22Rv1 (cell line): ENCODE data around the gene RRP8.

Source experiments
- H3K27ac ChIP-seq: fragments of 450-650 bp; 2 replicates; pipeline ENCODE4 v1.5.1; 2017
- CTCF ChIP-seq: fragments of 450-650 bp; IDR thresholded peaks from 2 replicates; pipeline ENCODE4 v1.5.1; 2017; ENCODE audit warnings: mild to moderate bottlenecking
- ZFX ChIP-seq: fragments of 450-650 bp; IDR thresholded peaks from 2 replicates; pipeline ENCODE4 v1.6.1; 2017; ENCODE audit warnings: antibody characterized with exemption, borderline replicate concordance

Gene RRP8

GRCh38 chr11:6646918-6647679 is 43.7 kb upstream of the RRP8 start:
- TF ChIP-seq CTCF (no peak), ZFX (no peak)
- H3K27ac ChIP-seq: no peak overlapping the region

- H3K27ac ChIP-seq: no peak overlapping the region
- TF ChIP-seq CTCF (no peak), ZFX (no peak)
Observed at GRCh38 chr11:6646576-6646917, 43.1 kb upstream of the RRP8 start.

- TF ChIP-seq ZFX (no peak), CTCF (no peak)
- no peak overlapping the region for H3K27ac ChIP-seq
Observed at GRCh38 chr11:6646071-6646470, 42.7 kb upstream of the RRP8 start.

- H3K27ac ChIP-seq: no peak overlapping the region
- TF ChIP-seq ZFX (no peak), CTCF (no peak)
Observed at GRCh38 chr11:6642957-6643356, 39.5 kb upstream of the RRP8 start.

DNA sequence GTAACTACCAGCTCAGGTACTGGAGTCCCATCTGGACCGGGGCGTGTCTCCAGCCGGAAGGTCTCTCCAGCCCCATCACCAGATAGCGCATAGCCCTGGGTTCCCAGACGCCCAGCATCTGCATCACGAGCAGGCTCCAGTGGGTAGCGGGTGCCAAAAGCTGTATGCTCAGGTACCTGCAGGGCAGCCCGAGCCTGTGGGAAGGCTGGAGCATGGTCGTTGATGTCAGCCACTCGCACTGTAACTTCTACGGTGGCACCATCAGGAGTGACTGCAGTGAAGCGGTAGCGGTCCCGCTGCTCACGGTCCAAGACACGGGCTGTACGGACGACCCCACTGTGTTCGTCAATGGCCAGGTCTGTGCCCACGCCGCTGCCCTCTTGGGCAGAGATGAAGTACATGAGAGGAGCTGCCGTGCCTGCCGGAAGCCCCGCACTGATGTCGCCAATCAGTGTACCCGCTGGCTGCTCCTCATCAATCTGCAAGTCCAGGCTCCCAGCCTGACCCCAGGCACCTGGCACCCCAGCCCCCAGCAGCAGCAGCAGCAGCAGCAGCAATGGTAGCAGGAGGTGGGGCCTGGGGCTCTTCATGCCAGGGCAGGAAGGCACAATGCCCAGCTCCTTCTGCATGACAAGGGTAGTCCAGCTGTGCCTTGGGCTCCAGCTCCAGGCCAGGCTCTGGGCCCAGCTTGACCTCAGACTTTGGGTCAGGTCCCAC is 37.7 kb upstream of the RRP8 start:
- TF ChIP-seq ZFX: no peak
- no peak for TF ChIP-seq CTCF
- H3K27ac ChIP-seq: no peak overlapping the region

- TF ChIP-seq ZFX: no peak
- TF ChIP-seq CTCF: no peak
- no peak overlapping the region for H3K27ac ChIP-seq
Observed at GRCh38 chr11:6640036-6640984, 36.9 kb upstream of the RRP8 start.
